ENCODE measurements around the gene SYVN1. TPM values are rescaled to one million over a fixed set of nuclear protein-coding genes. Genes with fewer than 3 reads are reported as not detected.
"Not testable (repeated sequence)": the region's sequence is repeated elsewhere in the genome, so short reads cannot be mapped to it uniquely, and the experiment has no call there.

The SYVN1 gene
- total RNA-seq, 1 donor from 2014 or later: 35.1 TPM

- no peak for DNase-seq (ENCODE audit: low read depth, low spot score)
- Mint-ChIP-seq H3K9me3 (no peaks in the 10 kb centered on the region), H3K36me3 (ENCODE audit: low read depth) (no peaks in the 10 kb centered on the region), H3K27ac (ENCODE audit: unreplicated experiment) (no peak overlapping the region), H3K4me1 (peaks cover 6% of the 10 kb centered on the region), H3K4me3 (no peak overlapping the region), H3K27me3 (ENCODE audit: low read depth) (peaks cover 34% of the 10 kb centered on the region)
- no peak for TF ChIP-seq CTCF (conservative IDR thresholded peaks at IDR 0.05)
Measured at GRCh38 chr11:65150509-65151299, 16.4 kb upstream of the SYVN1 start.

- H3K9me3 Mint-ChIP-seq; H3K4me1 Mint-ChIP-seq; H3K27ac Mint-ChIP-seq (ENCODE audit: unreplicated experiment); DNase-seq (ENCODE audit: low read depth, low spot score); H3K36me3 Mint-ChIP-seq (ENCODE audit: low read depth); H3K4me3 Mint-ChIP-seq: not testable (repeated sequence)
- peaks cover 39% of the 10 kb centered on the region for H3K27me3 Mint-ChIP-seq (ENCODE audit: low read depth)
Measured at GRCh38 chr11:65150131-65150508, 15.8 kb upstream of the SYVN1 start.

- no peak for TF ChIP-seq CTCF (conservative IDR thresholded peaks at IDR 0.05)
- Mint-ChIP-seq H3K27ac (ENCODE audit: unreplicated experiment) (no peak overlapping the region), H3K9me3 (no peaks in the 10 kb centered on the region), H3K4me1 (peaks cover 6% of the 10 kb centered on the region), H3K27me3 (ENCODE audit: low read depth) (peaks cover 49% of the 10 kb centered on the region), H3K4me3 (no peak overlapping the region), H3K36me3 (ENCODE audit: low read depth) (no peaks in the 10 kb centered on the region)
- DNase-seq (ENCODE audit: low read depth, low spot score): no peak
Measured at GRCh38 chr11:65148657-65149056, 14.3 kb upstream of the SYVN1 start.

- no peaks in the 10 kb centered on the region for H3K9me3 Mint-ChIP-seq
- no peak overlapping the region for H3K27ac Mint-ChIP-seq (ENCODE audit: unreplicated experiment)
- H3K4me3 Mint-ChIP-seq: no peak overlapping the region
- no peaks in the 10 kb centered on the region for H3K36me3 Mint-ChIP-seq (ENCODE audit: low read depth)
- peaks cover 6% of the 10 kb centered on the region for H3K4me1 Mint-ChIP-seq
- no peak for DNase-seq (ENCODE audit: low read depth, low spot score)
- no peak for TF ChIP-seq CTCF (conservative IDR thresholded peaks at IDR 0.05)
- peaks cover 42% of the 10 kb centered on the region for H3K27me3 Mint-ChIP-seq (ENCODE audit: low read depth)
Measured at GRCh38 chr11:65147352-65148075, 13.2 kb upstream of the SYVN1 start.

- no peaks in the 10 kb centered on the region for H3K9me3 Mint-ChIP-seq
- H3K36me3 Mint-ChIP-seq (ENCODE audit: low read depth): no peaks in the 10 kb centered on the region
- DNase-seq (ENCODE audit: low read depth, low spot score): no peak
Measured at GRCh38 chr11:65141896-65142494, 7.7 kb upstream of the SYVN1 start.

More at GRCh38 chr11:65141896-65142494, 7.7 kb upstream of the SYVN1 start:
- no peak overlapping the region for H3K4me3 Mint-ChIP-seq
- peaks cover 62% of the 10 kb centered on the region for H3K27me3 Mint-ChIP-seq (ENCODE audit: low read depth)
- no peaks in the 10 kb centered on the region for H3K4me1 Mint-ChIP-seq
- no peak for TF ChIP-seq CTCF (conservative IDR thresholded peaks at IDR 0.05)
- no peak overlapping the region for H3K27ac Mint-ChIP-seq (ENCODE audit: unreplicated experiment)

Data from neural crest cell (in vitro differentiated cells).